Stomach (tissue), 4 donors: ENCODE data around the gene TMEM260.

Source experiments
- EP300 ChIP-seq: sonication (generic); formaldehyde crosslinking; IDR thresholded peaks from one replicate; pipeline ENCODE4 v1.6.1; 2017; ENCODE audit warnings: antibody characterized with exemption
- POLR2A ChIP-seq, 4 donors: fragments of 450-650 bp; IDR thresholded peaks; one replicate each; pipeline ENCODE4 v1.6.1; 2016; ENCODE audit warnings: antibody characterized with exemption in 4 of 4, control low read depth in 2 of 4, mild to moderate bottlenecking in 1 of 4, moderate library complexity in 1 of 4
- POLR2AphosphoS5 ChIP-seq, 3 donors: sonication (generic); formaldehyde crosslinking; IDR thresholded peaks; one replicate each; pipeline ENCODE4 v1.6.1; 2016; ENCODE audit warnings: antibody characterized with exemption in 3 of 3
- TF ChIP-seq, protein P1 (sequence below), 7 experiments: fragments of 450-650 bp in 4 of 7; fragments of 200-600 bp in 3 of 7; sonication (generic) in 3 of 7; IDR thresholded peaks; one replicate each; pipeline ENCODE4 v1.5.1; 2016 to 2019; ENCODE audit warnings: antibody characterized with exemption in 7 of 7, control low read depth in 2 of 7, mild to moderate bottlenecking in 1 of 7

GRCh38 chr14:56603648-56604047 is 24.1 kb downstream of the TMEM260 start:
- TF ChIP-seq, protein P1, sequence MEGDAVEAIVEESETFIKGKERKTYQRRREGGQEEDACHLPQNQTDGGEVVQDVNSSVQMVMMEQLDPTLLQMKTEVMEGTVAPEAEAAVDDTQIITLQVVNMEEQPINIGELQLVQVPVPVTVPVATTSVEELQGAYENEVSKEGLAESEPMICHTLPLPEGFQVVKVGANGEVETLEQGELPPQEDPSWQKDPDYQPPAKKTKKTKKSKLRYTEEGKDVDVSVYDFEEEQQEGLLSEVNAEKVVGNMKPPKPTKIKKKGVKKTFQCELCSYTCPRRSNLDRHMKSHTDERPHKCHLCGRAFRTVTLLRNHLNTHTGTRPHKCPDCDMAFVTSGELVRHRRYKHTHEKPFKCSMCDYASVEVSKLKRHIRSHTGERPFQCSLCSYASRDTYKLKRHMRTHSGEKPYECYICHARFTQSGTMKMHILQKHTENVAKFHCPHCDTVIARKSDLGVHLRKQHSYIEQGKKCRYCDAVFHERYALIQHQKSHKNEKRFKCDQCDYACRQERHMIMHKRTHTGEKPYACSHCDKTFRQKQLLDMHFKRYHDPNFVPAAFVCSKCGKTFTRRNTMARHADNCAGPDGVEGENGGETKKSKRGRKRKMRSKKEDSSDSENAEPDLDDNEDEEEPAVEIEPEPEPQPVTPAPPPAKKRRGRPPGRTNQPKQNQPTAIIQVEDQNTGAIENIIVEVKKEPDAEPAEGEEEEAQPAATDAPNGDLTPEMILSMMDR (IDR thresholded peaks at IDR 0.05): no peak
- TF ChIP-seq POLR2AphosphoS5 (IDR thresholded peaks at IDR 0.05) (no peak), POLR2A (IDR thresholded peaks at IDR 0.05) (no peak), EP300 (no peak)
